Measurements from ENCODE around the gene ERBIN. TPM values are rescaled to one million over a fixed set of nuclear protein-coding genes. Genes with fewer than 3 reads are reported as not detected.

Gene ERBIN
- total and polyA plus RNA-seq, 2 experiments from 2014 or later = 15.6 to 26.4 TPM

DNA sequence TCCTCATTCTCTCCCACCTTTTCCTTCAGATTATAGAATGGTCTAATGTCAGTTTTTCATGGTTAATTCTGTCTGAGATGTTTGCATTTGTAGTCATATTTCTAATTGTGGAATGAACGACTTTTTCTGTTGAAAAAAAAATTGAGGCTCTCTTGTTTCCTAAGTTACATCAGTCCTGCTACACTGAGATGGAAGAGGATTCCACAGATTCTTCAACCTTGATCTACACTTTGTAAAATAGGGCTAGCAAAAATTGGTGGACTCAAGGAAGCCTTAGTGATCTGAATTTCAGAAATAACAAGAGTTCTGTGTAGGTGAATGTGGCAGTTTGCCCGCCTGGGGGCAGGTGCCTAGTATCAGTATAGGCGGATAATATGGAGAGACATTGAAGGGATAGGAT, 51.9 kb downstream of the ERBIN start:
- Histone ChIP-seq H3K27ac (ENCODE audit: low read depth) (no peak overlapping the region), H3K9me2 (ENCODE audit: insufficient read depth) (no peaks in the 10 kb centered on the region), H3K79me2 (replicated peaks; ENCODE audit: insufficient read depth) (peaks cover 85% of the 10 kb centered on the region), H3F3A (replicated peaks; ENCODE audit: low read depth) (no peaks in the 10 kb centered on the region), H3K4me3 (no peak overlapping the region), H3K27me3 (ENCODE audit: insufficient read depth) (no peaks in the 10 kb centered on the region), H4K20me1 (replicated peaks; ENCODE audit: insufficient read depth) (0 out of 2 replicates have a peak, but pooled peaks cover 3% of the 10 kb centered on the region), H2AFZ (no peak overlapping the region), H3K4me2 (no peak overlapping the region), H3K4me1 (ENCODE audit: insufficient read depth) (peaks cover 23% of the 10 kb centered on the region), H3K36me3 (ENCODE audit: insufficient read depth) (0 out of 2 replicates have a peak, but pooled peaks cover 5% of the 10 kb centered on the region)
- Mint-ChIP-seq H3K9me3 (peaks cover 33% of the 10 kb centered on the region), H3K27me3 (ENCODE audit: insufficient read depth, low read depth, poor library complexity) (no peaks in the 10 kb centered on the region), H3K4me3 (no peak overlapping the region), H3K4me1 (peaks cover 23% of the 10 kb centered on the region; the same call in 2 of the 3 replicates), H3K36me3 (ENCODE audit: low read depth) (peaks cover 52% of the 10 kb centered on the region), H3K27ac (no peak overlapping the region)
- TF ChIP-seq, protein P1, sequence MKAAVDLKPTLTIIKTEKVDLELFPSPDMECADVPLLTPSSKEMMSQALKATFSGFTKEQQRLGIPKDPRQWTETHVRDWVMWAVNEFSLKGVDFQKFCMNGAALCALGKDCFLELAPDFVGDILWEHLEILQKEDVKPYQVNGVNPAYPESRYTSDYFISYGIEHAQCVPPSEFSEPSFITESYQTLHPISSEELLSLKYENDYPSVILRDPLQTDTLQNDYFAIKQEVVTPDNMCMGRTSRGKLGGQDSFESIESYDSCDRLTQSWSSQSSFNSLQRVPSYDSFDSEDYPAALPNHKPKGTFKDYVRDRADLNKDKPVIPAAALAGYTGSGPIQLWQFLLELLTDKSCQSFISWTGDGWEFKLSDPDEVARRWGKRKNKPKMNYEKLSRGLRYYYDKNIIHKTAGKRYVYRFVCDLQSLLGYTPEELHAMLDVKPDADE (IDR thresholded peaks at IDR 0.05) = no peak
- TF ChIP-seq JUNB (IDR thresholded peaks at IDR 0.05; ENCODE audit: unreplicated experiment) (no peak), EZH2phosphoT487 (IDR thresholded peaks at IDR 0.05; ENCODE audit: unreplicated experiment) (no peak), CREB1 (CRISPR knock-in tag; IDR thresholded peaks at IDR 0.05; ENCODE audit: low read depth) (no peak), ZNF331 (CRISPR knock-in tag; IDR thresholded peaks at IDR 0.05; ENCODE audit: low read depth) (no peak), POLR2AphosphoS5 (IDR thresholded peaks at IDR 0.05; ENCODE audit: low read depth) (no peak), STAT1 (IDR thresholded peaks at IDR 0.05; ENCODE audit: unreplicated experiment) (no peak), ZNF114 (CRISPR knock-in tag; IDR thresholded peaks at IDR 0.05) (no peak), NANOG (IDR thresholded peaks at IDR 0.05; ENCODE audit: borderline replicate concordance) (no peak), EZH2 (IDR thresholded peaks at IDR 0.05; ENCODE audit: low read depth, unreplicated experiment) (no peak)
- TF ChIP-seq, protein P2, sequence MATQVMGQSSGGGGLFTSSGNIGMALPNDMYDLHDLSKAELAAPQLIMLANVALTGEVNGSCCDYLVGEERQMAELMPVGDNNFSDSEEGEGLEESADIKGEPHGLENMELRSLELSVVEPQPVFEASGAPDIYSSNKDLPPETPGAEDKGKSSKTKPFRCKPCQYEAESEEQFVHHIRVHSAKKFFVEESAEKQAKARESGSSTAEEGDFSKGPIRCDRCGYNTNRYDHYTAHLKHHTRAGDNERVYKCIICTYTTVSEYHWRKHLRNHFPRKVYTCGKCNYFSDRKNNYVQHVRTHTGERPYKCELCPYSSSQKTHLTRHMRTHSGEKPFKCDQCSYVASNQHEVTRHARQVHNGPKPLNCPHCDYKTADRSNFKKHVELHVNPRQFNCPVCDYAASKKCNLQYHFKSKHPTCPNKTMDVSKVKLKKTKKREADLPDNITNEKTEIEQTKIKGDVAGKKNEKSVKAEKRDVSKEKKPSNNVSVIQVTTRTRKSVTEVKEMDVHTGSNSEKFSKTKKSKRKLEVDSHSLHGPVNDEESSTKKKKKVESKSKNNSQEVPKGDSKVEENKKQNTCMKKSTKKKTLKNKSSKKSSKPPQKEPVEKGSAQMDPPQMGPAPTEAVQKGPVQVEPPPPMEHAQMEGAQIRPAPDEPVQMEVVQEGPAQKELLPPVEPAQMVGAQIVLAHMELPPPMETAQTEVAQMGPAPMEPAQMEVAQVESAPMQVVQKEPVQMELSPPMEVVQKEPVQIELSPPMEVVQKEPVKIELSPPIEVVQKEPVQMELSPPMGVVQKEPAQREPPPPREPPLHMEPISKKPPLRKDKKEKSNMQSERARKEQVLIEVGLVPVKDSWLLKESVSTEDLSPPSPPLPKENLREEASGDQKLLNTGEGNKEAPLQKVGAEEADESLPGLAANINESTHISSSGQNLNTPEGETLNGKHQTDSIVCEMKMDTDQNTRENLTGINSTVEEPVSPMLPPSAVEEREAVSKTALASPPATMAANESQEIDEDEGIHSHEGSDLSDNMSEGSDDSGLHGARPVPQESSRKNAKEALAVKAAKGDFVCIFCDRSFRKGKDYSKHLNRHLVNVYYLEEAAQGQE (IDR thresholded peaks at IDR 0.05; ENCODE audit: unreplicated experiment) = no peak
- TF ChIP-seq, protein P3, sequence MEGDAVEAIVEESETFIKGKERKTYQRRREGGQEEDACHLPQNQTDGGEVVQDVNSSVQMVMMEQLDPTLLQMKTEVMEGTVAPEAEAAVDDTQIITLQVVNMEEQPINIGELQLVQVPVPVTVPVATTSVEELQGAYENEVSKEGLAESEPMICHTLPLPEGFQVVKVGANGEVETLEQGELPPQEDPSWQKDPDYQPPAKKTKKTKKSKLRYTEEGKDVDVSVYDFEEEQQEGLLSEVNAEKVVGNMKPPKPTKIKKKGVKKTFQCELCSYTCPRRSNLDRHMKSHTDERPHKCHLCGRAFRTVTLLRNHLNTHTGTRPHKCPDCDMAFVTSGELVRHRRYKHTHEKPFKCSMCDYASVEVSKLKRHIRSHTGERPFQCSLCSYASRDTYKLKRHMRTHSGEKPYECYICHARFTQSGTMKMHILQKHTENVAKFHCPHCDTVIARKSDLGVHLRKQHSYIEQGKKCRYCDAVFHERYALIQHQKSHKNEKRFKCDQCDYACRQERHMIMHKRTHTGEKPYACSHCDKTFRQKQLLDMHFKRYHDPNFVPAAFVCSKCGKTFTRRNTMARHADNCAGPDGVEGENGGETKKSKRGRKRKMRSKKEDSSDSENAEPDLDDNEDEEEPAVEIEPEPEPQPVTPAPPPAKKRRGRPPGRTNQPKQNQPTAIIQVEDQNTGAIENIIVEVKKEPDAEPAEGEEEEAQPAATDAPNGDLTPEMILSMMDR (conservative IDR thresholded peaks at IDR 0.05; ENCODE audit: low read depth in 2 of 2) = no peak
- TF ChIP-seq, protein P4, sequence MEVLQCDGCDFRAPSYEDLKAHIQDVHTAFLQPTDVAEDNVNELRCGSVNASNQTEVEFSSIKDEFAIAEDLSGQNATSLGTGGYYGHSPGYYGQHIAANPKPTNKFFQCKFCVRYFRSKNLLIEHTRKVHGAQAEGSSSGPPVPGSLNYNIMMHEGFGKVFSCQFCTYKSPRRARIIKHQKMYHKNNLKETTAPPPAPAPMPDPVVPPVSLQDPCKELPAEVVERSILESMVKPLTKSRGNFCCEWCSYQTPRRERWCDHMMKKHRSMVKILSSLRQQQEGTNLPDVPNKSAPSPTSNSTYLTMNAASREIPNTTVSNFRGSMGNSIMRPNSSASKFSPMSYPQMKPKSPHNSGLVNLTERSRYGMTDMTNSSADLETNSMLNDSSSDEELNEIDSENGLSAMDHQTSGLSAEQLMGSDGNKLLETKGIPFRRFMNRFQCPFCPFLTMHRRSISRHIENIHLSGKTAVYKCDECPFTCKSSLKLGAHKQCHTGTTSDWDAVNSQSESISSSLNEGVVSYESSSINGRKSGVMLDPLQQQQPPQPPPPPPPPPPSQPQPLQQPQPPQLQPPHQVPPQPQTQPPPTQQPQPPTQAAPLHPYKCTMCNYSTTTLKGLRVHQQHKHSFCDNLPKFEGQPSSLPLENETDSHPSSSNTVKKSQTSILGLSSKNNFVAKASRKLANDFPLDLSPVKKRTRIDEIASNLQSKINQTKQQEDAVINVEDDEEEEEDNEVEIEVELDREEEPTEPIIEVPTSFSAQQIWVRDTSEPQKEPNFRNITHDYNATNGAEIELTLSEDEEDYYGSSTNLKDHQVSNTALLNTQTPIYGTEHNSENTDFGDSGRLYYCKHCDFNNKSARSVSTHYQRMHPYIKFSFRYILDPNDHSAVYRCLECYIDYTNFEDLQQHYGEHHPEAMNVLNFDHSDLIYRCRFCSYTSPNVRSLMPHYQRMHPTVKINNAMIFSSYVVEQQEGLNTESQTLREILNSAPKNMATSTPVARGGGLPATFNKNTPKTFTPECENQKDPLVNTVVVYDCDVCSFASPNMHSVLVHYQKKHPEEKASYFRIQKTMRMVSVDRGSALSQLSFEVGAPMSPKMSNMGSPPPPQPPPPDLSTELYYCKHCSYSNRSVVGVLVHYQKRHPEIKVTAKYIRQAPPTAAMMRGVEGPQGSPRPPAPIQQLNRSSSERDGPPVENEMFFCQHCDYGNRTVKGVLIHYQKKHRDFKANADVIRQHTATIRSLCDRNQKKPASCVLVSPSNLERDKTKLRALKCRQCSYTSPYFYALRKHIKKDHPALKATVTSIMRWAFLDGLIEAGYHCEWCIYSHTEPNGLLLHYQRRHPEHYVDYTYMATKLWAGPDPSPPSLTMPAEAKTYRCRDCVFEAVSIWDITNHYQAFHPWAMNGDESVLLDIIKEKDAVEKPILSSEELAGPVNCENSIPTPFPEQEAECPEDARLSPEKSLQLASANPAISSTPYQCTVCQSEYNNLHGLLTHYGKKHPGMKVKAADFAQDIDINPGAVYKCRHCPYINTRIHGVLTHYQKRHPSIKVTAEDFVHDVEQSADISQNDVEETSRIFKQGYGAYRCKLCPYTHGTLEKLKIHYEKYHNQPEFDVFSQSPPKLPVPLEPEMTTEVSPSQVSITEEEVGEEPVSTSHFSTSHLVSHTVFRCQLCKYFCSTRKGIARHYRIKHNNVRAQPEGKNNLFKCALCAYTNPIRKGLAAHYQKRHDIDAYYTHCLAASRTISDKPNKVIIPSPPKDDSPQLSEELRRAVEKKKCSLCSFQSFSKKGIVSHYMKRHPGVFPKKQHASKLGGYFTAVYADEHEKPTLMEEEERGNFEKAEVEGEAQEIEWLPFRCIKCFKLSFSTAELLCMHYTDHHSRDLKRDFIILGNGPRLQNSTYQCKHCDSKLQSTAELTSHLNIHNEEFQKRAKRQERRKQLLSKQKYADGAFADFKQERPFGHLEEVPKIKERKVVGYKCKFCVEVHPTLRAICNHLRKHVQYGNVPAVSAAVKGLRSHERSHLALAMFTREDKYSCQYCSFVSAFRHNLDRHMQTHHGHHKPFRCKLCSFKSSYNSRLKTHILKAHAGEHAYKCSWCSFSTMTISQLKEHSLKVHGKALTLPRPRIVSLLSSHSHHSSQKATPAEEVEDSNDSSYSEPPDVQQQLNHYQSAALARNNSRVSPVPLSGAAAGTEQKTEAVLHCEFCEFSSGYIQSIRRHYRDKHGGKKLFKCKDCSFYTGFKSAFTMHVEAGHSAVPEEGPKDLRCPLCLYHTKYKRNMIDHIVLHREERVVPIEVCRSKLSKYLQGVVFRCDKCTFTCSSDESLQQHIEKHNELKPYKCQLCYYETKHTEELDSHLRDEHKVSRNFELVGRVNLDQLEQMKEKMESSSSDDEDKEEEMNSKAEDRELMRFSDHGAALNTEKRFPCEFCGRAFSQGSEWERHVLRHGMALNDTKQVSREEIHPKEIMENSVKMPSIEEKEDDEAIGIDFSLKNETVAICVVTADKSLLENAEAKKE (CRISPR knock-in tag; IDR thresholded peaks at IDR 0.05) = no peak
- DNase-seq (ENCODE audit: low spot score) (no peak), ATAC-seq (no peak)
